GM18951 (cell line): ENCODE data around the gene ACOT2.

Source experiments
- POLR2A ChIP-seq: IDR thresholded peaks from 4 replicates; pipeline ENCODE4 v1.6.1; 2011; ENCODE audit warnings: mild to moderate bottlenecking; ENCODE audit not compliant: insufficient read length, insufficient read depth; ENCODE audit errors: extremely low read depth
- in situ Hi-C: fragments of 300-500 bp; cut with MboI; formaldehyde crosslinking; loops from one replicate; pipeline ENCODE4 v1.12.0; 2022; ENCODE audit warnings: low sequenced_read_pairs, mixed read lengths, inconsistent platforms; ENCODE audit not compliant: unreplicated experiment

Gene ACOT2

GRCh38 chr14:73623504-73624054 is 54.6 kb downstream of the ACOT2 start:
- TF ChIP-seq POLR2A = no peak
- in situ Hi-C loops = no loop called here
